C4-2B (cell line): ENCODE results near the gene C6orf89.

Source experiments
- ZFX ChIP-seq: fragments of 450-650 bp; IDR thresholded peaks from 2 replicates; pipeline ENCODE4 v1.6.1; 2017
- TF ChIP-seq, protein P1 (sequence below): fragments of 450-650 bp; conservative IDR thresholded peaks from 2 replicates; pipeline ENCODE4 v1.5.1; 2017; ENCODE audit warnings: mild to moderate bottlenecking

DNA sequence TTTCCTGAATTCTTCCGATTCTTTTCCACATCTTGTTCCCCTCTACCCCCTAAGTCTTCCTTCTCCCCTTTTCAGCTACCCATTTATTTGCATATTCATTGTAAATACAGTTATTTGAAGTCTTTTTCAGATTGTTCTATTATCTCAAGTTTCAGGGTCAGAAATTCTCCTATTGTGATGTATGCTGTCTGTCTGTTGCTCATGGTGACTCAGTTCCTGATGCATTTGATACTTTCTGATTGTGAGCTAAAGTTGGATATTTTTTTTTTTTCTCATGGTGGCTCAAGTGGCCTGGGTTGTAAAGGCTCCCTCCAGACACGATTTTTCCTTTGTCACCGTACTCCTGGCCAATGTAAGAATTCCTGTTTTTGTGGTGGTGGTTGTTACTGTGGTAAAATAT is 63.9 kb downstream of the C6orf89 start:
- TF ChIP-seq, protein P1, sequence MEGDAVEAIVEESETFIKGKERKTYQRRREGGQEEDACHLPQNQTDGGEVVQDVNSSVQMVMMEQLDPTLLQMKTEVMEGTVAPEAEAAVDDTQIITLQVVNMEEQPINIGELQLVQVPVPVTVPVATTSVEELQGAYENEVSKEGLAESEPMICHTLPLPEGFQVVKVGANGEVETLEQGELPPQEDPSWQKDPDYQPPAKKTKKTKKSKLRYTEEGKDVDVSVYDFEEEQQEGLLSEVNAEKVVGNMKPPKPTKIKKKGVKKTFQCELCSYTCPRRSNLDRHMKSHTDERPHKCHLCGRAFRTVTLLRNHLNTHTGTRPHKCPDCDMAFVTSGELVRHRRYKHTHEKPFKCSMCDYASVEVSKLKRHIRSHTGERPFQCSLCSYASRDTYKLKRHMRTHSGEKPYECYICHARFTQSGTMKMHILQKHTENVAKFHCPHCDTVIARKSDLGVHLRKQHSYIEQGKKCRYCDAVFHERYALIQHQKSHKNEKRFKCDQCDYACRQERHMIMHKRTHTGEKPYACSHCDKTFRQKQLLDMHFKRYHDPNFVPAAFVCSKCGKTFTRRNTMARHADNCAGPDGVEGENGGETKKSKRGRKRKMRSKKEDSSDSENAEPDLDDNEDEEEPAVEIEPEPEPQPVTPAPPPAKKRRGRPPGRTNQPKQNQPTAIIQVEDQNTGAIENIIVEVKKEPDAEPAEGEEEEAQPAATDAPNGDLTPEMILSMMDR: no peak
- TF ChIP-seq ZFX: no peak
